Astrocyte (in vitro differentiated cells and primary cell): ENCODE measurements around the gene ETV6.

Source experiments
- CTCF ChIP-seq: IDR thresholded peaks from 2 replicates; pipeline ENCODE4 v1.5.1; 2011; ENCODE audit warnings: low read depth, mild to moderate bottlenecking, inconsistent platforms, low read length, moderate library complexity; ENCODE audit not compliant: insufficient read depth
- EZH2 ChIP-seq: IDR thresholded peaks from 2 replicates; pipeline ENCODE4 v1.6.1; 2012; ENCODE audit warnings: mild to moderate bottlenecking, low read length, inconsistent platforms; ENCODE audit not compliant: insufficient read depth

GRCh38 chr12:11777451-11777850 lies 128.0 kb downstream of the ETV6 start:
- TF ChIP-seq CTCF, result no peak
- no peak for TF ChIP-seq EZH2
